Measurements from ENCODE around the gene BTBD19.
"Not testable (repeated sequence)": the region's sequence is repeated elsewhere in the genome, so short reads cannot be mapped to it uniquely, and the experiment has no call there.

BTBD19 gene, protein sequence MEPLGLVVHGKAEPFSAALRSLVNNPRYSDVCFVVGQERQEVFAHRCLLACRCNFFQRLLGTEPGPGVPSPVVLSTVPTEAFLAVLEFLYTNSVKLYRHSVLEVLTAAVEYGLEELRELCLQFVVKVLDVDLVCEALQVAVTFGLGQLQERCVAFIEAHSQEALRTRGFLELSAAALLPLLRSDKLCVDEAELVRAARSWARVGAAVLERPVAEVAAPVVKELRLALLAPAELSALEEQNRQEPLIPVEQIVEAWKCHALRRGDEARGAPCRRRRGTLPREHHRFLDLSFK

DNA sequence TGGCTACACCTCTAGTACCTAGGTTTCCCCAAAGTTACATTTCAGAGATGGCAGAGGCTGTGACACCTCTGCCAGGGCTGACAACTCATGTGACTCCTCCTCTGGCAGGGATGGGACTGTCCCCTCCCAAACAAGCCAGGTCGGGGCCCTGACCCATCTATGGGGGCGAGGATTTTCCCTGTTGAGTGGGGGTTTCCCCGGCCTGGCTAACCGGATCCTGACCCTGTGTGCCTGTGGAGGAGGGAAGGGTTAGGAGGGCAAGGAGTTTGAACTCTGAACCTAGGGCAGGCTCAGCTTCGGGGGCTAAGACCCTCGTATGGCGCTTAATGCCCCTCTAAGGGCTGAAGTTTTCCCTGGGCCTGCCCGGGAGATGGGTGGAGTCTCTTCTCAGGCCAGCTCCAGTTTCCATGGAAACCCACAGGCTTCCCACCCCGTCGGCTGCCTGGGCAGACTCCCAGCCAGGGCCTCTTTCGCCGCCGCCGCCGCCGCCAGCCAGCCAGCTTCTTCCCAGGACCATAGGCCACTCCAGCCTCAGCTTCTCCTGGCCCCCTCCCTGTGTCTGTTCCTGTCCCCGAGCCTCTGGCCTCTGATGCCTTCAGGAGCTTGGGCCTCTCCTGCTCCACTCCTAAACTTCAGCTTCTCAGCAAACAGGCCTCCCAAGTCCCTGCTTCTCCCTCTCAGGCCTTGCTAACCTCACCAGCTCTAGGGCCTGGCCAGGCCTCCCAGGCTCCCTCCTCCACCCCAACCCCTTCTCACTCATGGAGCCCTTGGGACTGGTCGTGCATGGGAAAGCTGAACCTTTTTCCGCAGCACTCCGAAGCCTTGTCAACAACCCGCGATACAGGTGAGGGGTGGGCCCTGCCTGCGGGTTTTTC, at the start of gene BTBD19:
TSS of gene BTBD19 (plus strand) at position 461 of the 875 bp plus-strand sequence. CDS start at position 759, 298 bp downstream.
- peak; percentile 72 for DNase-seq

DNA sequence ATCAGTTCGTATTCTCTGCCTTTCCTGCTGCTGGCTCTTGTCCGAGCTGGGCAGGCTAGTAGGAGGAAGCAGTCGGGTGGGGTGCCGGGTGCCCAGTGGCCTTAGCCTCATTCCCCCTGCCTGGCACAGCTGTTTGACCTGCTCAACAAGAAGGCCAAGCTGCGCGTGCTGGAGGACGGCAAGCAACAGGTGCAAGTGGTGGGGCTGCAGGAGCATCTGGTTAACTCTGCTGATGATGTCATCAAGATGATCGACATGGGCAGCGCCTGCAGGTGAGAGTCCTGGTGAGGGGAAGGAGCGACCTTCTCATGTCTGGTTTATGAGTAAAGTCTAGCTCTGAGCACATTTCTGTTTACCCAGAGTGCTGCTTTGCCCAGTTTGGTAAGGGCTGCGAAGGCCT, 49.2 kb upstream of the BTBD19 start:
- DNase-seq = no peak

DNA sequence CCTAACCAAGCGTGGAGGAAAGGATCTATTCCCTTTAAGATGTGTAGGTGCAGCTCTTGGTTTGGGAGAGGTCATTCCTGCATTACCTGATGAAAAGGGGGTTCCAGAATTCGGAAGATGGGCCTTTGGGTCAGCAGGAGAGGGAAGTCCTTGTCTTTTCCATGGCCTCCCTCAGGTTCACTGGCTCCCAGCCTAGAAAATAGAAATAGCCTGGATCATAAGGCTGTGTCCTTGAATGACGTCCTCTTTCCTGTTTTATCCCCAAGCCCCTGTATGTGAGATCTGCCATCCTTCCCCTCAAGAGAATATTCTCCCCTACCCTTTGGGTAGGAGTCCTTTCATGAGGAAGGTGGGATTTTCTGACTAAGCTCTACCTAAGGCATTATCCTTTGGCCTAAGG, 47.4 kb upstream of the BTBD19 start:
- DNase-seq = no peak

DNA sequence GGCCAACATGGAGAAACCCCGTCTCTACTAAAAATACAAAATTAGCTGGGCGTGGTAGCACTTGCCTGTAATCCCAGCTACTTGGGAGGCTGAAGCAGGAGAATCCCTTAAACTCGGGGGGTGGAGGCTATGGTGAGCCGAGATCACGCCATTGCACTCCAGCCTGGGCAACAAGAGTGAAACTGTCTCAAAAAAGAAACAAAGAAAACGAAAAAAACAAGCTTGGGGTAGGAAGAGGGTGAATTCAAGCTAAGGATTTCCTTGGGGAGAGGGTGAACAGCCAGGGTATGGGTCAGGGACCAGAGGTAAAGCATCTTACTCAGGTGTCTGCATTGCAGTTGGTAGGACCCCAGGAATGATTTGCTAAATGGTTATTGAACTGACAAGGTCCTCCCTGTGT, 41.9 kb upstream of the BTBD19 start:
- DNase-seq = not testable (repeated sequence)

DNA sequence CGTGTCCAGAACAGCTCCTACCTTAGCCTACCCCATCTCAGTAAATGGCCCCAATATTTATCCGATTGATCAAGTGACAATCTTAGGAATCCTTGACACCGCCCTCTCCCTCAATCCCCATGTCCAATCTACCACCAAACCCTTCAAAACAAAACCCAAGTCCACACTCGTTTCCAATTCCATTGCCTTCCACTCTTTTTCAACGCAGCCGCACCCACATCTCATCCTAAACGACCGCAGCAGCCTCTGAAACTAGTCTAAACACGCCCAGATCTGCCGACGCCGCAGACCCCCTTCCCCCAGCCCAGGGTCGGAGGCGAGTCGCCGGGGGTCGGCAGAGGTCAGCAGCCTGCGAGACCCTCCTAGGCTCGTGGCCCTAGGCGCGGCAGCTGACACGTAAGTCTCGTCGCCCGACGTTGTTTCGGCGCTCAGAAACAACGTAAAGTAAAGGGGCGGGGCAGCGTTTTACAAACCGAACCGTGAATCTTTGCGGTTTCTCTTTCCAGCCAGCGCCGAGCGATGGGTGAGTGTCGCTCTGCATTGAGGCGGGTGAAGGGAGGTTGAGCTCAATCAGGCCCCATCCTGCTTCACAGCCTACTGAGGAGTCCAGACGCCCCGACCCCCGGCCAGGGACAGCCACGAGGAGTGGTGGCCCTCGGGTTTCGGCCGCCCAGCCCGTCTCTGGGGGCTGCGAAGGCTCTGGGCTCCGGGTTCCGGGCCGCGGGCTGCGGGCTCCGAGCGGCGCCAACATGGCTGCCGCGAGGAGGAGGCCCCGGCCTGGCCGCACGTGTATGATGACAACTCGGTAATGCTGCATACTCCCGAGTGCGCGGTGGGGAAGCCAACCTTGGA, 33.0 kb upstream of the BTBD19 start, which contains the start of gene RPS8:
TSS of gene RPS8 (plus strand) at position 463 of the 852 bp plus-strand sequence. CDS start at position 520, 57 bp downstream.
- peak; percentile 86 for DNase-seq

DNA sequence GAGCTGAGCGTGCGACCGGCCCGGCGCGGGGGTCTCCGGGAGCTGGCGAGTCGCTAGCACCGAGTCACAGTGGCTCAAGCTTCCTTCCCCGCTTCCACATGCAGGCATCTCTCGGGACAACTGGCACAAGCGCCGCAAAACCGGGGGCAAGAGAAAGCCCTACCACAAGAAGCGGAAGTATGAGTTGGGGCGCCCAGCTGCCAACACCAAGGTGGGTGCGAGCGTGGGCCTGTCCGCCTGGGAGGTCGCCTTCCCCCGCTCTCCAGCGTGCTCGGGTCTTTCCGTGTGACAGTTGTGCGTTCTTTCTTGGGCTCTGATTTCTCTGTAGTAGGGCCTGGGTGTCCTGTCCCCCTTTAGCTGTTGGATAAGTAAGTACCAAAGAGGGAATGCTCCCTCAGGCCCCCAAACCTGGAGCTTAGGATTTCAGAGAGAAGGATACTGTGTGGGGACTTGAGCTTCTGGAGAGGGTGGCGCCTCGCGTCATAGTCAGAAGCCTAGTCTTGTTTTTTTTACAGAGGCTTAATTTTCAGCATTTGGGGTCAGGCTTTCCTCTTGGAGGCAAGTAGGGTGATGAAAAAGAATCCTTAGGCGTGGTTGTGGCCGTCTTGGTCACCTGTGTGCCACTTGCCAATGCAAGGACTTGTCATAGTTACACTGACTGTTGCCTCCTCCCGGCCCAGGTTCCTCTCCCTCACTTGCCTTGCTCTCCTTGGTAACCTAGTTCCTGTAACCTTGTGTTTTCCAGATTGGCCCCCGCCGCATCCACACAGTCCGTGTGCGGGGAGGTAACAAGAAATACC, 32.2 kb upstream of the BTBD19 start:
- DNase-seq = peak; percentile 33 to 55

GRCh38 chr1:44776730-44777068, 31.6 kb upstream of the BTBD19 start:
- DNase-seq = no peak

- DNase-seq = no peak
These were observed 30.8 kb upstream of the BTBD19 start for GRCh38 chr1:44777547-44777946.

DNA sequence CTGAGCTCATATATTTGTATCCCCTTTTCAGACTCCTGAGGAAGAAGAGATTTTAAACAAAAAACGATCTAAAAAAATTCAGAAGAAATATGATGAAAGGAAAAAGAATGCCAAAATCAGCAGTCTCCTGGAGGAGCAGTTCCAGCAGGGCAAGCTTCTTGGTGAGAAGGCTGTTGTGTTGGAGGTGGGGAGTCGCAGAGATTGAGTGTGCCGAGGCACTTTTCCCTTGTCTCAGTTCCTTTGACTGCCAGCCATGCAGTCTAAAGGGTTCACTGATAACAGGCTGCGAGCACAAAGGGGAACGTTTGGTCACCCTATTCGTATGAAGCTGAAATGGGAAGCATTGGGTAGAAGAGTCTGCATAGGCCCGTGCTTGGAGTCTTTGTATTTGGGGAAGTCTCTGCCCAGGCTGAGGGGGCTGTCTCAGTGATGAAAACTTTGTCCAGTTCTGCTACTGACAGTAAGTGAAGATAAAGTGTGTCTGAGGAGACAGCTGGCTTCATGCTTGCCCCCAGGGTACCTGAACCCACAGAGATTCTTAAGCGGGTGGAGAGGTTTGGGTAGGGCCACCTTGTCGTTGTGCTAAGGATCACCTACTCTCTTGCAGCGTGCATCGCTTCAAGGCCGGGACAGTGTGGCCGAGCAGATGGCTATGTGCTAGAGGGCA, 30.2 kb upstream of the BTBD19 start:
- DNase-seq = no peak

DNA sequence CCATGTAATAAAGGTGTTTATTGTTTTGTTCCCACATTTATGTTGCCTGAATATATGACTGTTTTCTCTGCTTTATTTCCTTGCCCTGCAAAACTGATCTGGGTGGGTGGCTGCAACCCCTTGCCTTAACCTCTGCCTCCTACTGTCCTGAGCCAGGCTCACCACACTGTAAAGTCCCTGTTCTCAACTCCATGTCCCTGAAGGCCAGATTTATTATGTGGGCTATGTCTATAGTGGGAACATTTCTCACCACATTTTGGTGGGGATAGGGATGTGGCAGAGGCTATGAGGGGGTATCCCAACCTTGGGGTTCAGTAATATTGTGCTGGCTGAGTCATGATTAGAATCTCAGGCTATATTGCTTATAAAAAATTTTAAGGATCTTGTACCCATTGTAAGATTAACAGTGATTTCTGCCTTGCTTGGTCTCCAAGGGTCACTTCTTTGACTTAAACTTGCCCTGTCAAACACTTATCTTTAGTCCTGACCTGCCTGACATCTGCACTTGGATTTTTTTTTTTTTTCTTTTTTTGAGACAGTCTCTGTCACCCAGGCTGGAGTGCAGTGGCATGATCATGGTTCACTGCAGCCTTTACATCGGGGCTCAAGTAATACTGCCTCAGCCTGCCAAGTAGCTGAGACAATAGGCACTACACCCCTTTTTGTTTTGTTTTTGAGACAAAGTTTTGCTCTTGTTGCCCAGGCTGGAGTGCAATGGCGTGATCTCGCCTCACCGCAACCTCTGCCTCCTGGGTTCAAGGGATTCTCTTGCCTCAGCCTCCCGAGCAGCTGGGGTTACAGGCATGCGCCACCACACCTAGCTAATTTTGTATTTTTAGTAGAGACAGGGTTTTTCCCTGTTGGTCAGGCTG, 29.4 kb upstream of the BTBD19 start:
- no peak for DNase-seq

GRCh38 chr1:44780583-44781121, 27.7 kb upstream of the BTBD19 start:
- DNase-seq = no peak

DNA sequence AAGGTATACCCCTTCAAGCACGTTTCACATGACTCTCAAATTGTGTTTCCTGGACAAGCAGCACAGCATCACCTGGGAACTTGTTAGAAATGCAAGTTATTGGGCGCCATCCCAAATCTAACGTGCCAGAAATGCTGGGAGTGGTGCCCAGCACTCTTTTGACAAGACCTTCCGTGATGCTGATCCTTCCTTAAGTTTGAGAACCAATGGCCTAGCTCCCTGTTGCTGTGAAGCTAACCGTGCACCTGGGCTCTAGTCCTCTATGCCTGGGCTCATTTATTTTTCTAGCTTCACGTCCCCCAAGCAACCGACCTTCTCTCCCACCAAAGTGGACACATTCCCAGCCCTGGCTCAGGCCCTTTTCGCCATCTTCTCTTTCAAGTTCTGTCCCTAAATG, 24.6 kb upstream of the BTBD19 start:
- no peak for DNase-seq

GRCh38 chr1:44784094-44785028, 24.0 kb upstream of the BTBD19 start:
- no peak for DNase-seq

DNA sequence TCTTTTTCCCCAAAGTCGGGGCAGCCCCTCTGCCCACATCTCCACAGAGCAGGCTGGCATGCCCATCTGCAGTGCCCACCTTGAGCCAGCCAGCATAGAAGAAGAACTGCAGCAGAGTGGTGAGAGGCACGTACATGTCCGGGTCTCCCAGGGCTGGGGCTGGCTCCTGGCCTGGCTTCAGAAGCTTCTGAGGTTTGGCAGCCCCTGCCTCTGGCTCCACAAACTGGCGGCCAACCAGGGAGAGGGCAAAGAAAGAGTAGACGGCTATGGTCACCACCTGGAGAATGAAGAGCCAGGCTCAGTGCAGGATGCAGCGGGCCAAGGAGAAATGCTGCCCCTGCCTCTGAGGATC, 23.3 kb upstream of the BTBD19 start:
- no peak for DNase-seq

GRCh38 chr1:44785501-44786137, 22.7 kb upstream of the BTBD19 start:
- no peak for DNase-seq

DNA sequence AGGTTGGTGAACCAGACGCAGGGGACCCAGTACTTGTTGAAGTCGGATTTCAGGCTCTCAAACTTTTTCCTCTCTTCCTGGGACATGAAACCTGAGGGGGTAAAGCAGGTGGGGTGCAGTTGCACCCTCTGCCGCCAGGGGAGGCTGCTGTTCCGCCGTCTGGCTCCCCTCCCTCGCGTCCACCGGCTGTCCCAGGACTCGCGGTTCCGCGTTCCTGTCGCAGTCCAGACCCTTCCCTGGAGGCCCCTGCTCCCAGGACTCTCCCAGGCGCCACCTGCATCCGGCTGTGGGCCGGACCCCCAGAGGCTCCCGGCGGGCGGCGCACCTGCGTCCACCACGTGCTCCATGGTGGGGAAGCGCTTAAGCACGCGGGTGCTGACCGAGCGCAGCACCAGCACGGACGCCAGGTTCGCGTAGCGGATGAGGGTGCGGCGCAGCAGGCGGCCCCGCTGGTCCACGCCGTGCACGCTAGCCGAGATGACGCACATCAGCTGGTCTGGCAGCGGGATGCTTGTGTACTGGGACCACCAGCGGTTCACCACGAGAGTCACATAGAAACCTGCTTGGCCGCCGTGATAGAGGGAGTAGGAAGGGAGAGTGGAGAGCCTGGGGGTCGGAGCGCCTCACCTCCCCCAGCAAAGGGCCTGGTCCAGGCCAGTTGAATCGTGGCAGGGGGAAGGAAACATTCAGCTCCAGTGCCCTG, 22.0 kb upstream of the BTBD19 start:
- DNase-seq = peak; percentile 74

- no peak for DNase-seq
These were observed 21.4 kb upstream of the BTBD19 start for GRCh38 chr1:44786841-44787426.

DNA sequence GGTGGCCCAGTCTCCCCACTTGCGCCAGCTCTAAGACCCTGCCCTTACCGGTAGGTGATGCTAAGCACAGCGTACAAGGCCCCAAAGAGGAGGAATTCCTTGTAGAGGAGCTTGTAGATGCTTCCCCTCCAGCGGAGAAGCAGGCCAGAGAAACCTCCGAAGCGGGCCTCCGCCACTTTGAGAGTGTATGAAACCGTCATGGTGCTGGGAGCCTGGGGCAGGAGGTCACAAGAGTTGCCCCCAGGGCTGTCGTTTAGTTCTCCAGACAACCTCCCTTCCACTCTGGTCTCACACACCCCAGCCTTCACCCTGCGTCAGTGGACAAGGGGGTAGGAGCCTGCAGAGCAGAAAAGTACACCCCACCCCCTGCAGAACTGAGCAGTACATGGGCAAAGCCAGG, 20.8 kb upstream of the BTBD19 start:
- no peak for DNase-seq

Data from activated CD4-positive, alpha-beta T cell treated with anti-CD3 and anti-CD28 coated beads, Interleukin-2, amount 50 U/mL, for 4 hours (primary cell).